WERI-Rb-1 (cell line): Measurements from ENCODE around the gene ARHGAP26.

Experiments
- DNase-seq: peaks from one replicate; pipeline ENCODE4 v3.0.0-alpha.2; 2020
- H3K27ac ChIP-seq: fragments of 250-450 bp; sonication (Bioruptor Pico); 2 replicates; pipeline ENCODE4 v1.5.1; 2020; ENCODE audit warnings: mild to moderate bottlenecking, moderate library complexity
- H3K27me3 ChIP-seq: fragments of 250-450 bp; sonication (Bioruptor Pico); 2 replicates; pipeline ENCODE4 v1.5.1; 2021; ENCODE audit warnings: mild to moderate bottlenecking, low read depth, moderate library complexity; ENCODE audit not compliant: insufficient read depth, severe bottlenecking
- H3K36me3 ChIP-seq: fragments of 250-450 bp; sonication (Bioruptor Pico); 2 replicates; pipeline ENCODE4 v1.5.1; 2020; ENCODE audit warnings: mild to moderate bottlenecking, moderate library complexity
- H3K4me3 ChIP-seq: 2 replicates; pipeline ENCODE4 v1.5.1; 2011; ENCODE audit warnings: low read depth, mild to moderate bottlenecking, control low read depth, low read length
- H3K9me3 ChIP-seq: fragments of 250-450 bp; sonication (Bioruptor Pico); 2 replicates; pipeline ENCODE4 v1.5.1; 2021; ENCODE audit warnings: mild to moderate bottlenecking, moderate library complexity; ENCODE audit not compliant: severe bottlenecking
- TF ChIP-seq, protein P1 (sequence below): IDR thresholded peaks from 2 replicates; pipeline ENCODE4 v1.5.1; 2011; ENCODE audit warnings: low read depth, mild to moderate bottlenecking, control low read depth, inconsistent platforms, low read length

The ARHGAP26 gene

GRCh38 chr5:143220748-143221251, 450.6 kb downstream of the ARHGAP26 start:
- Histone ChIP-seq H3K9me3 (no peaks in the 10 kb centered on the region), H3K36me3 (no peaks in the 10 kb centered on the region), H3K27me3 (no peaks in the 10 kb centered on the region), H3K4me3 (no peak overlapping the region), H3K27ac (no peak overlapping the region)
- TF ChIP-seq, protein P1, sequence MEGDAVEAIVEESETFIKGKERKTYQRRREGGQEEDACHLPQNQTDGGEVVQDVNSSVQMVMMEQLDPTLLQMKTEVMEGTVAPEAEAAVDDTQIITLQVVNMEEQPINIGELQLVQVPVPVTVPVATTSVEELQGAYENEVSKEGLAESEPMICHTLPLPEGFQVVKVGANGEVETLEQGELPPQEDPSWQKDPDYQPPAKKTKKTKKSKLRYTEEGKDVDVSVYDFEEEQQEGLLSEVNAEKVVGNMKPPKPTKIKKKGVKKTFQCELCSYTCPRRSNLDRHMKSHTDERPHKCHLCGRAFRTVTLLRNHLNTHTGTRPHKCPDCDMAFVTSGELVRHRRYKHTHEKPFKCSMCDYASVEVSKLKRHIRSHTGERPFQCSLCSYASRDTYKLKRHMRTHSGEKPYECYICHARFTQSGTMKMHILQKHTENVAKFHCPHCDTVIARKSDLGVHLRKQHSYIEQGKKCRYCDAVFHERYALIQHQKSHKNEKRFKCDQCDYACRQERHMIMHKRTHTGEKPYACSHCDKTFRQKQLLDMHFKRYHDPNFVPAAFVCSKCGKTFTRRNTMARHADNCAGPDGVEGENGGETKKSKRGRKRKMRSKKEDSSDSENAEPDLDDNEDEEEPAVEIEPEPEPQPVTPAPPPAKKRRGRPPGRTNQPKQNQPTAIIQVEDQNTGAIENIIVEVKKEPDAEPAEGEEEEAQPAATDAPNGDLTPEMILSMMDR, result no peak
- DNase-seq, result no peak

GRCh38 chr5:143222287-143223231, 452.4 kb downstream of the ARHGAP26 start:
- no peak for DNase-seq

DNA sequence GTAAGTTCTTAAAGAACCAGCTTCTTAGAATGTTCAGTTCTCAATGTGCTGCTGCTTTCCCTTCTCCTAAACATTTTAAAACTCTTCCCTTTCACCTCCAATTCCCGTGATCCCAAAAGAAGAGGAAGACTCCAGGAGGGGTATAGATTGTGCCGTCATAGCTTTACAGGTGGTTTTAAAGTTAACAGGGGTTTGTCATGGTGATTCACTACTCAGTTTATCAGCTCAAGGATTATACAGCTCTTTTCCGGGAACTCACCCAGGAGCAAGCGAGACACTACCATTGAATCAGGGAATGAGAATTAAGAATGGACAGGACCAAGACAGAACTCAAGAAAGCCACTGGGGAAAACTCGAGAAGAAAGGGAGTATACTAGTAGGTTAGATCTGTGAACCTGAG, 454.5 kb downstream of the ARHGAP26 start:
- Histone ChIP-seq H3K4me3 (no peak overlapping the region), H3K27me3 (no peaks in the 10 kb centered on the region), H3K9me3 (no peaks in the 10 kb centered on the region), H3K27ac (no peak overlapping the region), H3K36me3 (no peaks in the 10 kb centered on the region)
- no peak for DNase-seq
- TF ChIP-seq, protein P1, result no peak

More at GRCh38 chr5:143222287-143223231, 452.4 kb downstream of the ARHGAP26 start:
- Histone ChIP-seq H3K27me3 (no peaks in the 10 kb centered on the region), H3K9me3 (no peaks in the 10 kb centered on the region), H3K36me3 (no peaks in the 10 kb centered on the region), H3K4me3 (no peak overlapping the region), H3K27ac (no peak overlapping the region)
- TF ChIP-seq, protein P1, result no peak

DNA sequence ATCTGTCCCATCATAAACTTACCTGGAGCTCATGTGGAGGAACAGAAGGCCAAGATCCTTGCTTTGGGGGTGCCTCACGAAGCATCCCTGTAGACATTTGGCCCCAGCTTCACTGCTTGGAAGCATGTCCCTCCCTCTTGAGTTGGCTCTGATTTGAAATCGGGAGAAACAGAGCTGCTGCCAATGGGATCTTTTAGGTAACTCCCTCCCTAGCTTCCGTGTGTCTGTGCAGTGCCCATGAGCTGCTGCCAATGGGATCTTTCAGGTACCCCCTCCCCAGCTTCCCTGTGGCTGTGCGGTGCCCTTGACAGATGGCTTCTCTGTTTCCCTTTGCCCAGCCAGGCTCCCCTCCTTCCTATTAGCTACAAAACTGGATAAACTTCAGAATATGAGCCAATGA, 455.3 kb downstream of the ARHGAP26 start:
- Histone ChIP-seq H3K27me3 (no peaks in the 10 kb centered on the region), H3K9me3 (no peaks in the 10 kb centered on the region), H3K36me3 (no peaks in the 10 kb centered on the region), H3K4me3 (no peak overlapping the region), H3K27ac (no peak overlapping the region)
- TF ChIP-seq, protein P1, result no peak
- no peak for DNase-seq

- H3K27ac ChIP-seq, result no peak overlapping the region
- H3K9me3 ChIP-seq, result no peaks in the 10 kb centered on the region
- TF ChIP-seq, protein P1, result no peak
- no peaks in the 10 kb centered on the region for H3K27me3 ChIP-seq
- no peaks in the 10 kb centered on the region for H3K36me3 ChIP-seq
- H3K4me3 ChIP-seq, result no peak overlapping the region
- DNase-seq, result no peak
These were observed 456.2 kb downstream of the ARHGAP26 start for GRCh38 chr5:143226361-143226760.
